Astrocyte (in vitro differentiated cells and primary cell): ENCODE data around the gene IMP4. TPM values are rescaled to one million over a fixed set of nuclear protein-coding genes. Genes with fewer than 3 reads are reported as not detected.

Experiments
- DNase-seq: peaks from one replicate; pipeline ENCODE4 v3.0.0-alpha.2; 2010; ENCODE audit warnings: low read depth
- FAIRE-seq: peaks from 2 replicates; lab custom pipeline; 2011; peaks lifted over from hg19 to GRCh38; lab: Jason Lieb, UNC
- H2AFZ ChIP-seq: 2 replicates; pipeline ENCODE4 v1.6.0; 2012; ENCODE audit warnings: low read depth, low read length, inconsistent platforms
- H3K27ac ChIP-seq: 2 replicates; pipeline ENCODE4 v1.5.1; 2011; ENCODE audit warnings: low read depth, low read length, inconsistent platforms
- H3K27me3 ChIP-seq: 2 replicates; pipeline ENCODE4 v1.6.0; 2011; ENCODE audit warnings: low read length, inconsistent platforms; ENCODE audit not compliant: insufficient read depth
- H3K36me3 ChIP-seq: 2 replicates; pipeline ENCODE4 v1.5.1; 2011; ENCODE audit warnings: low read length, inconsistent platforms; ENCODE audit not compliant: insufficient read depth
- H3K4me1 ChIP-seq: 2 replicates; pipeline ENCODE4 v1.5.1; 2011; ENCODE audit warnings: low read length, inconsistent platforms; ENCODE audit not compliant: insufficient read depth
- H3K4me2 ChIP-seq: 2 replicates; pipeline ENCODE4 v1.6.0; 2012; ENCODE audit warnings: low read length, inconsistent platforms
- H3K4me3 ChIP-seq: 2 replicates; pipeline ENCODE4 v1.5.1; 2011; ENCODE audit warnings: low read depth, mild to moderate bottlenecking, low read length, inconsistent platforms; ENCODE audit not compliant: insufficient read depth
- H3K79me2 ChIP-seq: 2 replicates; pipeline ENCODE4 v1.6.0; 2012; ENCODE audit warnings: mild to moderate bottlenecking, low read length, inconsistent platforms; ENCODE audit not compliant: insufficient read depth
- H3K9ac ChIP-seq: 2 replicates; pipeline ENCODE4 v1.6.0; 2012; ENCODE audit warnings: mild to moderate bottlenecking, low read length, inconsistent platforms
- H3K9me3 ChIP-seq: 2 replicates; pipeline ENCODE4 v1.5.1; 2012; ENCODE audit warnings: low read depth, mild to moderate bottlenecking, low read length, inconsistent platforms; ENCODE audit not compliant: insufficient read depth
- H4K20me1 ChIP-seq: 2 replicates; pipeline ENCODE4 v1.6.0; 2012; ENCODE audit warnings: low read length, inconsistent platforms; ENCODE audit not compliant: insufficient read depth
- H3K27ac Mint-ChIP-seq: one replicate; pipeline ENCODE4 v1.8.0; 2021; ENCODE audit warnings: mild to moderate bottlenecking, mixed read lengths; ENCODE audit not compliant: unreplicated experiment
- H3K27me3 Mint-ChIP-seq: one replicate; pipeline ENCODE4 v1.8.0; 2021; ENCODE audit warnings: low read depth, mixed read lengths; ENCODE audit not compliant: unreplicated experiment
- H3K36me3 Mint-ChIP-seq: one replicate; pipeline ENCODE4 v1.8.0; 2021; ENCODE audit warnings: low read depth, mixed read lengths; ENCODE audit not compliant: unreplicated experiment
- H3K4me1 Mint-ChIP-seq: one replicate; pipeline ENCODE4 v1.8.0; 2021; ENCODE audit warnings: low read depth, mixed read lengths; ENCODE audit not compliant: unreplicated experiment
- H3K4me3 Mint-ChIP-seq: one replicate; pipeline ENCODE4 v1.8.0; 2021; ENCODE audit warnings: mild to moderate bottlenecking, moderate library complexity, mixed read lengths; ENCODE audit not compliant: unreplicated experiment
- H3K9me3 Mint-ChIP-seq: one replicate; pipeline ENCODE4 v1.8.0; 2021; ENCODE audit warnings: mild to moderate bottlenecking, mixed read lengths; ENCODE audit not compliant: unreplicated experiment
- EZH2 ChIP-seq: IDR thresholded peaks from 2 replicates; pipeline ENCODE4 v1.6.1; 2012; ENCODE audit warnings: mild to moderate bottlenecking, low read length, inconsistent platforms; ENCODE audit not compliant: insufficient read depth
- total RNA-seq: library from RNA; stranded (reverse); gene quantifications from 2 replicates; pipeline ENCODE4 v1.2.1, GENCODE V29; 2021
- TF ChIP-seq, protein P1 (sequence below): IDR thresholded peaks from 2 replicates; pipeline ENCODE4 v1.5.1; 2011; ENCODE audit warnings: low read depth, mild to moderate bottlenecking, inconsistent platforms, low read length, moderate library complexity; ENCODE audit not compliant: insufficient read depth

The IMP4 gene
- total RNA-seq, 1 donor from 2014 or later, result 65.5 TPM

DNA sequence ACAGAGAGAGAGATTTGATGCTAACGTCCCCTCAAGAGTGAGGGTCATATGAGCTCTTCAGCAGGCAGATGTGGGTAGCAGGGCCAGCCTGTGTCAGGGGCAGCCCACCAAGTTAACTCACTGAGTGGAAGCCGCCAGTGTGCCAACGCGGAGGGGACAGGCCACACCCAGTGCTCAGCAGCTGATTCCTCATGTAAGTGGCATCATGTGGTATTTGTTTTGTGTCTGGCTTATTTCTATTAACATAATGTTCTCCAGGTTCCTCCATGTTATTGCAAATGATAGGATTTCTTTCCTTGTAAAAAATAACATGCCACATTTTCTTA, 4.0 kb downstream of the IMP4 start:
- H3K4me1 ChIP-seq, result peaks cover 3% of the 10 kb centered on the region
- H3K27ac Mint-ChIP-seq, result no peak overlapping the region
- H3K9me3 ChIP-seq, result no peaks in the 10 kb centered on the region
- peaks cover 35% of the 10 kb centered on the region for H3K79me2 ChIP-seq
- H3K36me3 Mint-ChIP-seq, result peaks cover 33% of the 10 kb centered on the region
- H4K20me1 ChIP-seq, result peaks cover 37% of the 10 kb centered on the region
- no peak overlapping the region for H3K4me3 ChIP-seq
- no peaks in the 10 kb centered on the region for H3K27me3 Mint-ChIP-seq
- no peak for DNase-seq
- no peak overlapping the region for H3K4me3 Mint-ChIP-seq
- no peak overlapping the region for H2AFZ ChIP-seq
- H3K9ac ChIP-seq, result no peak overlapping the region
- no peaks in the 10 kb centered on the region for H3K27me3 ChIP-seq
- H3K36me3 ChIP-seq, result peaks cover 35% of the 10 kb centered on the region
- no peaks in the 10 kb centered on the region for H3K4me1 Mint-ChIP-seq
- H3K27ac ChIP-seq, result no peak overlapping the region
- TF ChIP-seq EZH2, result no peak
- TF ChIP-seq, protein P1, sequence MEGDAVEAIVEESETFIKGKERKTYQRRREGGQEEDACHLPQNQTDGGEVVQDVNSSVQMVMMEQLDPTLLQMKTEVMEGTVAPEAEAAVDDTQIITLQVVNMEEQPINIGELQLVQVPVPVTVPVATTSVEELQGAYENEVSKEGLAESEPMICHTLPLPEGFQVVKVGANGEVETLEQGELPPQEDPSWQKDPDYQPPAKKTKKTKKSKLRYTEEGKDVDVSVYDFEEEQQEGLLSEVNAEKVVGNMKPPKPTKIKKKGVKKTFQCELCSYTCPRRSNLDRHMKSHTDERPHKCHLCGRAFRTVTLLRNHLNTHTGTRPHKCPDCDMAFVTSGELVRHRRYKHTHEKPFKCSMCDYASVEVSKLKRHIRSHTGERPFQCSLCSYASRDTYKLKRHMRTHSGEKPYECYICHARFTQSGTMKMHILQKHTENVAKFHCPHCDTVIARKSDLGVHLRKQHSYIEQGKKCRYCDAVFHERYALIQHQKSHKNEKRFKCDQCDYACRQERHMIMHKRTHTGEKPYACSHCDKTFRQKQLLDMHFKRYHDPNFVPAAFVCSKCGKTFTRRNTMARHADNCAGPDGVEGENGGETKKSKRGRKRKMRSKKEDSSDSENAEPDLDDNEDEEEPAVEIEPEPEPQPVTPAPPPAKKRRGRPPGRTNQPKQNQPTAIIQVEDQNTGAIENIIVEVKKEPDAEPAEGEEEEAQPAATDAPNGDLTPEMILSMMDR, result no peak
- H3K9me3 Mint-ChIP-seq, result peaks cover 2% of the 10 kb centered on the region
- no peak for FAIRE-seq
- no peak overlapping the region for H3K4me2 ChIP-seq

DNA sequence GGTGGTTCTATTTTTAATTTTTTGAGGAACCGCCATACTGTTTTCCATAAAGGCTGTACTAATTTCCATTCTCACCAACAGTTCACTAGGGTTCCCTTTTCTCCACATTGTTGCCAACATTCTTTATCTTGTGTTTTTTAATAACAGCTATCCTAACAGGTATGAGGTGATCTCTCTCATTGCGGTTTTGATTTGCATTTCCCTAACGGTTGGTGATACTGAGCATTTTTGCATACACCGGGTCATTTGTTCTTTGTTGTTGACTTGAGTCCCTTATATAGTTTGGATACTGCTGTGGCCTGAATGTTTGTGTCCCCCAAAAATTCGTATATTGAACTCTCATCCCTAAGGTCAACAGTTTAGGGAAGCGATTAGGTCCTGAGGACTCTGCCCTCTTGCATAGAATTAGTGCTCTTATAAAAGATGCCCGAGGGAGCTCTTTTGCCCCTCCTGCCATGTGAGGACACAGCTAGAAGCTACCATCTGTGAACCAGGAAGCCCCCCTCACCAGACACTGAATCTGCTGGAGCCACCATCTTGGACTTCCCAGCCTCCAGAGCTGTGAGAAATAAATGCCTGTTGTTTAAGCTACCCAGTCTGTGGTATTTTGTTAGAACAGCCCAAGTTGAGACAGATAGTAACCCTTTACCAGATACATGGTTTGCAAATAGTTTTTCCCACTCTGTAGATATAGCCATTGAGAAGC, 4.7 kb downstream of the IMP4 start:
- TF ChIP-seq, protein P1, result no peak
- TF ChIP-seq EZH2, result no peak
- peaks cover 41% of the 10 kb centered on the region for H4K20me1 ChIP-seq
- peaks cover 33% of the 10 kb centered on the region for H3K36me3 Mint-ChIP-seq
- H3K9ac ChIP-seq, result no peak overlapping the region
- H2AFZ ChIP-seq, result no peak overlapping the region
- no peaks in the 10 kb centered on the region for H3K27me3 ChIP-seq
- H3K4me3 ChIP-seq, result no peak overlapping the region
- no peaks in the 10 kb centered on the region for H3K4me1 Mint-ChIP-seq
- no peaks in the 10 kb centered on the region for H3K27me3 Mint-ChIP-seq
- H3K9me3 Mint-ChIP-seq, result peaks cover 2% of the 10 kb centered on the region
- peaks cover 35% of the 10 kb centered on the region for H3K36me3 ChIP-seq
- H3K27ac Mint-ChIP-seq, result no peak overlapping the region
- no peaks in the 10 kb centered on the region for H3K9me3 ChIP-seq
- FAIRE-seq (no peak), DNase-seq (no peak)
- peaks cover 35% of the 10 kb centered on the region for H3K79me2 ChIP-seq
- H3K4me2 ChIP-seq, result no peak overlapping the region
- peaks cover 3% of the 10 kb centered on the region for H3K4me1 ChIP-seq
- no peak overlapping the region for H3K4me3 Mint-ChIP-seq
- H3K27ac ChIP-seq, result no peak overlapping the region

DNA sequence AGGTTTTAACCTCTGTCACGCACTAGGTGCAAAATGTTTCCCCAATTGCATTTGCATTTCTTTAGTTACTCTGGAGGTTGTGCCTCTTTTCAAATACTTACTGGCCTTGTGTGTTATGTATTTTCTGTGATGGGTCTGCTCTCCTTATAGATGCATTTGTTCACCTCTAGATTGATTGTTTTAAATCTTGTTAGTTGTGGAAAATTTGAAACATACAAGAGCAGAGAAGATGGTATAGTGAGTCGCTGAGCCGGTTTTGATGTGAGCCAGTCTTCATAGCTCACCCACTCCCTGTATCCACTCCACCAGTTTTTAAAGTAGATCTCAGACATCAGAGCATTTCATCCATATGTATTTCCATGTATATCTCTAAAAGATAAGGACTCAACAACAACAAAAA, 6.5 kb downstream of the IMP4 start:
- Mint-ChIP-seq H3K4me3 (no peak overlapping the region), H3K9me3 (peaks cover 2% of the 10 kb centered on the region), H3K27ac (no peak overlapping the region), H3K27me3 (no peaks in the 10 kb centered on the region), H3K36me3 (peaks cover 33% of the 10 kb centered on the region), H3K4me1 (no peaks in the 10 kb centered on the region)
- Histone ChIP-seq H3K4me2 (no peak overlapping the region), H3K9me3 (no peaks in the 10 kb centered on the region), H3K36me3 (peaks cover 35% of the 10 kb centered on the region), H3K4me3 (no peak overlapping the region), H3K9ac (no peak overlapping the region), H4K20me1 (peaks cover 49% of the 10 kb centered on the region), H3K27me3 (no peaks in the 10 kb centered on the region), H3K79me2 (peaks cover 21% of the 10 kb centered on the region), H2AFZ (no peak overlapping the region), H3K27ac (no peak overlapping the region), H3K4me1 (no peaks in the 10 kb centered on the region)
- TF ChIP-seq EZH2, result no peak
- TF ChIP-seq, protein P1, result no peak
- FAIRE-seq, result no peak
- no peak for DNase-seq
